ENCODE measurements around the gene PLGLB2.
"Not testable (repeated sequence)": the region's sequence is repeated elsewhere in the genome, so short reads cannot be mapped to it uniquely, and the experiment has no call there.

DNA sequence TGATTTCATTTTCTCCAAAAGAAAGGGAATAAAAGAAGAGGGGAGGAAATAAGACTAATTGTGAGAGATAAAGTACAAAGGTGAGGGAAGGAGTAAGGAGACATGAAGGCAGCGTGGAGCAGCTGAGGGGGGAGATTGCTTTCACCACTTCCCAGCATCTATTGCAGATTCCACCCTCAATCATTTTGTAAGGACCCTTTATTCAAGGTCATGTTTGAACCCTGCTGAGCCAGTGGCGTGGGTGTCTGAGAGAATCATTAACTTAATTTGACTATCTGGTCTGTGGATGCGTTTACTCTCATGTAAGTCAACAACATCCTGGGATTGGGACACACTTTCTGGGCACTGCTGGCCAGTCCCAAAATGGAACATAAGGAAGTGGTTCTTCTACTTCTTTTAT lies at the start of gene PLGLB2:
- TF ChIP-seq, protein P1, sequence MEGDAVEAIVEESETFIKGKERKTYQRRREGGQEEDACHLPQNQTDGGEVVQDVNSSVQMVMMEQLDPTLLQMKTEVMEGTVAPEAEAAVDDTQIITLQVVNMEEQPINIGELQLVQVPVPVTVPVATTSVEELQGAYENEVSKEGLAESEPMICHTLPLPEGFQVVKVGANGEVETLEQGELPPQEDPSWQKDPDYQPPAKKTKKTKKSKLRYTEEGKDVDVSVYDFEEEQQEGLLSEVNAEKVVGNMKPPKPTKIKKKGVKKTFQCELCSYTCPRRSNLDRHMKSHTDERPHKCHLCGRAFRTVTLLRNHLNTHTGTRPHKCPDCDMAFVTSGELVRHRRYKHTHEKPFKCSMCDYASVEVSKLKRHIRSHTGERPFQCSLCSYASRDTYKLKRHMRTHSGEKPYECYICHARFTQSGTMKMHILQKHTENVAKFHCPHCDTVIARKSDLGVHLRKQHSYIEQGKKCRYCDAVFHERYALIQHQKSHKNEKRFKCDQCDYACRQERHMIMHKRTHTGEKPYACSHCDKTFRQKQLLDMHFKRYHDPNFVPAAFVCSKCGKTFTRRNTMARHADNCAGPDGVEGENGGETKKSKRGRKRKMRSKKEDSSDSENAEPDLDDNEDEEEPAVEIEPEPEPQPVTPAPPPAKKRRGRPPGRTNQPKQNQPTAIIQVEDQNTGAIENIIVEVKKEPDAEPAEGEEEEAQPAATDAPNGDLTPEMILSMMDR (IDR thresholded peaks at IDR 0.05), result not testable (repeated sequence)
- TF ChIP-seq POLR2A (IDR thresholded peaks at IDR 0.05), result not testable (repeated sequence)

All from right lobe of liver (tissue), 4 donors.